Neural cell (in vitro differentiated cells): ENCODE results near the gene PRKAR1B. TPM values are rescaled to one million over a fixed set of nuclear protein-coding genes. Genes with fewer than 3 reads are reported as not detected.

Experiments used
- H2AFZ ChIP-seq: fragments of 200-600, 300-800 bp; sonication (generic), shearing (Covaris generic); 2 replicates; pipeline ENCODE4 v1.6.0; 2014; ENCODE audit warnings: low read depth, mild to moderate bottlenecking, antibody characterized with exemption, low read length, moderate library complexity
- H3F3A ChIP-seq: fragments of 200-600 bp; shearing (Covaris generic); 2 replicates; pipeline ENCODE4 v1.6.1; 2016; ENCODE audit warnings: mild to moderate bottlenecking, moderate library complexity, mixed read lengths, antibody characterized with exemption, low read length; ENCODE audit not compliant: insufficient read depth, poor library complexity, severe bottlenecking
- H3K27ac ChIP-seq: fragments of 200-600, 300-800 bp; sonication (generic), shearing (Covaris generic); 2 replicates; pipeline ENCODE4 v1.5.1; 2014; ENCODE audit warnings: mild to moderate bottlenecking, low read length, moderate library complexity
- H3K27me3 ChIP-seq: fragments of 300-800, 200-600 bp; sonication (generic), shearing (Covaris generic); 2 replicates; pipeline ENCODE4 v1.6.0; 2014; ENCODE audit warnings: mild to moderate bottlenecking, low read depth, low read length, moderate library complexity; ENCODE audit not compliant: insufficient read depth
- H3K36me3 ChIP-seq: fragments of 300-800, 200-600 bp; sonication (generic), shearing (Covaris generic); 2 replicates; pipeline ENCODE4 v1.5.1; 2014; ENCODE audit warnings: mild to moderate bottlenecking, antibody characterized with exemption, low read length, moderate library complexity; ENCODE audit not compliant: insufficient read depth
- H3K4me2 ChIP-seq: fragments of 300-800, 200-600 bp; sonication (generic), shearing (Covaris generic); 2 replicates; pipeline ENCODE4 v1.6.0; 2014; ENCODE audit warnings: mild to moderate bottlenecking, low read length
- H3K4me3 ChIP-seq: fragments of 300-800, 200-600 bp; sonication (generic), shearing (Covaris generic); 2 replicates; pipeline ENCODE4 v1.5.1; 2014; ENCODE audit warnings: mild to moderate bottlenecking, low read length, moderate library complexity
- H3K79me2 ChIP-seq: fragments of 200-600 bp; shearing (Covaris generic); replicated peaks from 2 replicates; pipeline ENCODE4 v1.6.0; 2014; ENCODE audit warnings: mild to moderate bottlenecking, low read length, moderate library complexity; ENCODE audit not compliant: insufficient read depth
- H3K9ac ChIP-seq: fragments of 300-800, 200-600 bp; sonication (generic), shearing (Covaris generic); 2 replicates; pipeline ENCODE4 v1.6.1; 2016; ENCODE audit warnings: mild to moderate bottlenecking, low read length, mixed read lengths
- H3K9me2 ChIP-seq: fragments of 200-600 bp; shearing (Covaris generic); 2 replicates; pipeline ENCODE4 v1.6.1; 2016; ENCODE audit warnings: mild to moderate bottlenecking, low read length, mixed read lengths; ENCODE audit not compliant: insufficient read depth
- H3K9me3 ChIP-seq: fragments of 200-600, 300-800 bp; sonication (generic), shearing (Covaris generic); 2 replicates; pipeline ENCODE4 v1.6.1; 2016; ENCODE audit warnings: mild to moderate bottlenecking, mixed run types, low read length, moderate library complexity, mixed read lengths
- H4K20me1 ChIP-seq: fragments of 200-600 bp; shearing (Covaris generic); 2 replicates; pipeline ENCODE4 v1.6.1; 2016; ENCODE audit warnings: mild to moderate bottlenecking, mixed run types; ENCODE audit not compliant: insufficient read depth
- CTCF ChIP-seq: fragments of 450-650 bp; IDR thresholded peaks from 2 replicates; pipeline ENCODE4 v1.5.1; 2014; ENCODE audit warnings: antibody characterized with exemption, mild to moderate bottlenecking, moderate library complexity; ENCODE audit not compliant: poor library complexity, severe bottlenecking
- EP300 ChIP-seq: fragments of 450-650 bp; conservative IDR thresholded peaks from 2 replicates; pipeline ENCODE4 v1.6.1; 2014; ENCODE audit warnings: antibody characterized with exemption, mild to moderate bottlenecking, moderate library complexity; ENCODE audit not compliant: poor library complexity, severe bottlenecking
- EZH2 ChIP-seq: fragments of 200-600, 300-800 bp; shearing (Covaris generic), sonication (generic); IDR thresholded peaks from 2 replicates; pipeline ENCODE4 v1.6.1; 2014; ENCODE audit warnings: antibody characterized with exemption, low read length, borderline replicate concordance, mild to moderate bottlenecking; ENCODE audit not compliant: insufficient read depth, poor library complexity, severe bottlenecking
- MXI1 ChIP-seq: fragments of 450-650 bp; conservative IDR thresholded peaks from 2 replicates; pipeline ENCODE4 v1.6.1; 2014; ENCODE audit warnings: antibody characterized with exemption, mild to moderate bottlenecking; ENCODE audit not compliant: poor library complexity, severe bottlenecking
- POLR2AphosphoS5 ChIP-seq: IDR thresholded peaks from 2 replicates; pipeline ENCODE4 v1.6.1; 2012
- RAD21 ChIP-seq: fragments of 450-650 bp; conservative IDR thresholded peaks from 2 replicates; pipeline ENCODE4 v1.6.1; 2014; ENCODE audit warnings: antibody characterized with exemption, mild to moderate bottlenecking, moderate library complexity
- REST ChIP-seq: IDR thresholded peaks from 2 replicates; pipeline ENCODE4 v1.6.1; 2012; ENCODE audit warnings: borderline replicate concordance
- SMC3 ChIP-seq: fragments of 450-650 bp; conservative IDR thresholded peaks from 2 replicates; pipeline ENCODE4 v1.6.1; 2014; ENCODE audit warnings: antibody characterized with exemption, mild to moderate bottlenecking, moderate library complexity; ENCODE audit not compliant: poor library complexity
- TAF1 ChIP-seq: IDR thresholded peaks from 2 replicates; pipeline ENCODE4 v1.6.1; 2012; ENCODE audit warnings: low read depth
- polyA plus RNA-seq: library from polyadenylated mRNA; depleted of rRNA; stranded (reverse); fragments of >200 nt; gene quantifications from 2 replicates; pipeline ENCODE4 v1.2.3, GENCODE V29; 2014

Gene PRKAR1B
- polyA plus RNA-seq, 1 donor from 2014 or later, result 38.6 TPM

- Histone ChIP-seq H3K4me2 (no peak overlapping the region), H3K9ac (no peak overlapping the region), H3K79me2 (no peaks in the 10 kb centered on the region), H3K9me3 (peaks cover 3% of the 10 kb centered on the region), H3K27me3 (no peaks in the 10 kb centered on the region), H3K4me3 (no peak overlapping the region), H3K9me2 (no peaks in the 10 kb centered on the region), H4K20me1 (no peaks in the 10 kb centered on the region), H3F3A (no peaks in the 10 kb centered on the region), H3K27ac (no peak overlapping the region), H2AFZ (no peak overlapping the region), H3K36me3 (no peaks in the 10 kb centered on the region)
- TF ChIP-seq REST (no peak), EZH2 (no peak), EP300 (no peak), TAF1 (no peak), RAD21 (no peak), CTCF (no peak)
Measured at GRCh38 chr7:696426-696811, 30.7 kb downstream of the PRKAR1B start.

- no peaks in the 10 kb centered on the region for H3K9me2 ChIP-seq
- H3K79me2 ChIP-seq, result no peaks in the 10 kb centered on the region
- TF ChIP-seq SMC3 (no peak), EP300 (no peak), MXI1 (no peak), REST (no peak), POLR2AphosphoS5 (no peak), CTCF (no peak)
- H4K20me1 ChIP-seq, result no peaks in the 10 kb centered on the region
- H3K9me3 ChIP-seq, result peaks cover 12% of the 10 kb centered on the region
- H2AFZ ChIP-seq, result no peak overlapping the region
- H3F3A ChIP-seq, result no peaks in the 10 kb centered on the region
- H3K9ac ChIP-seq, result no peak overlapping the region
- no peak overlapping the region for H3K4me3 ChIP-seq
- no peak overlapping the region for H3K27ac ChIP-seq
- H3K27me3 ChIP-seq, result no peaks in the 10 kb centered on the region
- no peak overlapping the region for H3K4me2 ChIP-seq
- no peaks in the 10 kb centered on the region for H3K36me3 ChIP-seq
Measured at GRCh38 chr7:693280-693679, 33.8 kb downstream of the PRKAR1B start.
